SW480 (cell line): Measurements from ENCODE around the gene OSBPL7.

Source experiments
- DNase-seq: peaks from one replicate; pipeline ENCODE4 v3.0.0-alpha.2; 2016; ENCODE audit warnings: low spot score

Gene OSBPL7

GRCh38 chr17:47821424-47822391, at the start of gene OSBPL7:
Gene OSBPL7, minus strand, starts transcription at chr17:47821794. Its CDS starts 1,516 bp downstream, at chr17:47820278.
- DNase-seq, result peak; percentile 86

- DNase-seq, result no peak
These were observed 49.5 kb upstream of the OSBPL7 start for GRCh38 chr17:47871048-47871447.

- peak; percentile 71 for DNase-seq
These were observed 48.5 kb upstream of the OSBPL7 start for GRCh38 chr17:47870056-47870455.

GRCh38 chr17:47869114-47869513, 47.5 kb upstream of the OSBPL7 start:
- peak; percentile 30 for DNase-seq

- no peak for DNase-seq
These were observed 46.4 kb upstream of the OSBPL7 start for GRCh38 chr17:47867813-47868533.

GRCh38 chr17:47866941-47867340, 45.3 kb upstream of the OSBPL7 start:
- DNase-seq, result peak; percentile 56

GRCh38 chr17:47864791-47865216, 43.2 kb upstream of the OSBPL7 start:
- no peak for DNase-seq

GRCh38 chr17:47862621-47863440, 41.2 kb upstream of the OSBPL7 start:
- DNase-seq, result peak; percentile 70

- DNase-seq, result no peak
These were observed 38.8 kb upstream of the OSBPL7 start for GRCh38 chr17:47860386-47860785.

GRCh38 chr17:47857551-47858455, 36.2 kb upstream of the OSBPL7 start:
- no peak for DNase-seq

GRCh38 chr17:47856830-47857229, 35.2 kb upstream of the OSBPL7 start:
- no peak for DNase-seq

- no peak for DNase-seq
These were observed 34.1 kb upstream of the OSBPL7 start for GRCh38 chr17:47855737-47856136.

GRCh38 chr17:47853616-47854015, 32.0 kb upstream of the OSBPL7 start:
- DNase-seq, result no peak

- no peak for DNase-seq
These were observed 30.7 kb upstream of the OSBPL7 start for GRCh38 chr17:47852113-47852949.

- DNase-seq, result no peak
These were observed 30.1 kb upstream of the OSBPL7 start for GRCh38 chr17:47851764-47852112.

GRCh38 chr17:47850692-47851573, 29.3 kb upstream of the OSBPL7 start, which contains the start of gene SP6:
Gene SP6, minus strand, starts transcription at chr17:47851163. Its CDS starts 2,734 bp downstream, at chr17:47848429.
- peak; percentile 92 for DNase-seq

GRCh38 chr17:47850373-47850691, 28.7 kb upstream of the OSBPL7 start:
- DNase-seq, result peak; percentile 49

- DNase-seq, result no peak
These were observed 26.6 kb upstream of the OSBPL7 start for GRCh38 chr17:47848198-47848513.
